K562 (cell line): Measurements from ENCODE around the gene BAIAP2. TPM values are rescaled to one million over a fixed set of nuclear protein-coding genes. Genes with fewer than 3 reads are reported as not detected.

Experiments used
- CAMTA2 ChIP-seq: fragments of 250-450 bp; sonication (Bioruptor Pico); conservative IDR thresholded peaks from 2 replicates; pipeline ENCODE4 v1.5.1; 2022
- CTCF ChIP-seq, 3 experiments: IDR thresholded peaks in 2 of 3; conservative IDR thresholded peaks in 1 of 3; 2 replicates each; pipeline ENCODE4 v1.5.1; 2011 to 2012; ENCODE audit warnings: low read length in 3 of 3, mild to moderate bottlenecking in 3 of 3, control low read depth in 2 of 3, improper control_type of control experiment in 1 of 3, inconsistent platforms in 1 of 3, low read depth in 1 of 3, mixed read lengths in 1 of 3, moderate library complexity in 1 of 3; ENCODE audit not compliant: insufficient read depth in 2 of 3
- ESRRA ChIP-seq: fragments of 450-650 bp; IDR thresholded peaks from 2 replicates; pipeline ENCODE4 v1.6.1; 2014; ENCODE audit warnings: low read depth, mild to moderate bottlenecking, moderate library complexity, borderline replicate concordance
- EWSR1 ChIP-seq: fragments of 450-650 bp; IDR thresholded peaks from 2 replicates; pipeline ENCODE4 v1.6.1; 2018; ENCODE audit warnings: borderline replicate concordance, mild to moderate bottlenecking, low read depth, moderate library complexity; ENCODE audit not compliant: partially characterized antibody
- GTF2A2 ChIP-seq: IDR thresholded peaks from 2 replicates; pipeline ENCODE4 v1.6.1; 2016; ENCODE audit warnings: mild to moderate bottlenecking, missing genetic modification characterization, missing compliant biosample characterization
- HDAC1 ChIP-seq, 2 experiments: fragments of 450-650 bp; IDR thresholded peaks; 2 replicates each; pipeline ENCODE4 v1.6.1; 2016 to 2017; ENCODE audit warnings: inconsistent platforms in 1 of 2, mild to moderate bottlenecking in 1 of 2, moderate library complexity in 1 of 2
- HMGN3 ChIP-seq: IDR thresholded peaks from 2 replicates; pipeline ENCODE4 v1.6.1; 2011; ENCODE audit warnings: borderline replicate concordance, low read depth, mild to moderate bottlenecking, mixed read lengths, low read length; ENCODE audit not compliant: insufficient read length; ENCODE audit errors: extremely low read depth
- JUNB ChIP-seq: fragments of 450-650 bp; formaldehyde crosslinking; conservative IDR thresholded peaks from 2 replicates; pipeline ENCODE4 v1.4.0; 2020; ENCODE audit warnings: mild to moderate bottlenecking
- KLF1 ChIP-seq: fragments of 450-650 bp; IDR thresholded peaks from 2 replicates; pipeline ENCODE4 v1.6.1; 2016; ENCODE audit warnings: missing genetic modification characterization, missing compliant biosample characterization
- KLF13 ChIP-seq: fragments of 450-650 bp; IDR thresholded peaks from 2 replicates; pipeline ENCODE4 v1.6.1; 2016; ENCODE audit warnings: missing genetic modification characterization, low read depth, mild to moderate bottlenecking, missing compliant biosample characterization, moderate library complexity, borderline replicate concordance
- MYC ChIP-seq, 2 experiments: fragments of 250-450 bp in 1 of 2; sonication (Bioruptor Pico) in 1 of 2; IDR thresholded peaks; 2 replicates each; pipeline versions ENCODE4 v1.5.1 to v1.6.1; 2012 to 2021; ENCODE audit warnings: low read depth in 2 of 2, borderline replicate concordance in 1 of 2, improper control_type of control experiment in 1 of 2, low read length in 1 of 2, mild to moderate bottlenecking in 1 of 2, moderate library complexity in 1 of 2
- NFE2 ChIP-seq: IDR thresholded peaks from 2 replicates; pipeline ENCODE4 v1.6.1; 2014; ENCODE audit warnings: antibody characterized with exemption, low read depth
- PRPF4 ChIP-seq: fragments of 200-400 bp; formaldehyde crosslinking; IDR thresholded peaks from one replicate; pipeline ENCODE4 v1.6.1; 2017; ENCODE audit warnings: low read length, low read depth, mild to moderate bottlenecking; ENCODE audit not compliant: insufficient read depth, poor library complexity, severe bottlenecking
- RBFOX2 ChIP-seq: fragments of 200-400 bp; formaldehyde crosslinking; IDR thresholded peaks from 2 replicates; pipeline ENCODE4 v1.6.1; 2017; ENCODE audit warnings: low read depth, mild to moderate bottlenecking, low read length, moderate library complexity
- SMAD3 ChIP-seq: fragments of 450-650 bp; formaldehyde crosslinking; conservative IDR thresholded peaks from 2 replicates; pipeline ENCODE4 v1.4.0; 2020; ENCODE audit warnings: mild to moderate bottlenecking
- TAF1 ChIP-seq: IDR thresholded peaks from 2 replicates; pipeline ENCODE4 v1.6.1; 2011; ENCODE audit warnings: mild to moderate bottlenecking, low read length, moderate library complexity; ENCODE audit not compliant: insufficient read depth, control insufficient read depth, severe bottlenecking; ENCODE audit errors: extremely low read depth
- YY1 ChIP-seq, 3 experiments: IDR thresholded peaks; 2 replicates each; pipeline ENCODE4 v1.6.1; 2011; ENCODE audit warnings: low read length in 2 of 3, mild to moderate bottlenecking in 2 of 3, moderate library complexity in 2 of 3, borderline replicate concordance in 1 of 3, control low read depth in 1 of 3, low read depth in 1 of 3; ENCODE audit not compliant: insufficient read depth in 3 of 3, insufficient replicate concordance in 2 of 3, control insufficient read depth in 1 of 3, insufficient read length in 1 of 3; ENCODE audit errors: extremely low read depth in 1 of 3
- ZNF134 ChIP-seq: fragments of 250-450 bp; sonication (Bioruptor Pico); conservative IDR thresholded peaks from 2 replicates; pipeline ENCODE4 v1.4.0; 2020
- ZNF197 ChIP-seq: fragments of 200-800 bp; sonication (Bioruptor generic); IDR thresholded peaks from 2 replicates; pipeline ENCODE4 v1.6.1; 2016; ENCODE audit warnings: low read depth, missing genetic modification characterization, missing compliant biosample characterization
- ZNF395 ChIP-seq: fragments of 200-800 bp; sonication (Bioruptor generic); IDR thresholded peaks from 2 replicates; pipeline ENCODE4 v1.6.1; 2017; ENCODE audit warnings: missing genetic modification characterization, missing compliant biosample characterization
- ZNF79 ChIP-seq: fragments of 250-450 bp; sonication (Bioruptor Pico); IDR thresholded peaks from 2 replicates; pipeline ENCODE4 v1.4.0; 2020; ENCODE audit warnings: low read depth, mild to moderate bottlenecking, moderate library complexity
- polyA plus RNA-seq, 8 experiments: library from polyadenylated mRNA; depleted of rRNA in 4 of 8; stranded (reverse) in 5 of 8; unstranded in 3 of 8; fragments of >200 nt; fragmentation: Nextera tagmentation in 2 of 8; fragmentation: Illumina TruSeq in 1 of 8; extraction: Ambion mirVana in 2 of 8; extraction: Trizol in 1 of 8; gene quantifications; 2 replicates each; pipeline versions ENCODE4 v1.2.1 to v1.2.3, GENCODE V29; 2011 to 2014; ENCODE audit warnings: inconsistent platforms in 1 of 8, missing spikeins in 1 of 8
- total RNA-seq, 7 experiments: library from RNA; depleted of rRNA in 6 of 7; stranded (reverse); fragments of >200 nt in 6 of 7; fragmentation: Illumina TruSeq in 2 of 7; extraction: Trizol in 2 of 7; gene quantifications; 2 replicates each; pipeline versions ENCODE4 v1.2.1 to v1.2.3, GENCODE V29; 2011 to 2021; ENCODE audit warnings: low replicate concordance in 1 of 7

Gene BAIAP2
- total and polyA plus RNA-seq, 9 of the 15 experiments (the other 6 are each of a cell fraction or from before 2014, with no cell fraction given): 2.3 to 51.6 (median 18.4) TPM

GRCh38 chr17:81097134-81097942 is 62.4 kb downstream of the BAIAP2 start (continued):
- TF ChIP-seq ZNF395 (CRISPR knock-in tag) (peak; percentile 83; the same call in 1 of the 2 replicates), SMAD3 (CRISPR knock-in tag) (0 out of 2 replicates have a peak, but pooled peaks have one; percentile 76), YY1 (IDR thresholded peaks at IDR 0.05; ENCODE audit: borderline replicate concordance in 1 of 3, control insufficient read depth in 1 of 3, extremely low read depth in 1 of 3, insufficient read depth in 3 of 3, insufficient read length in 1 of 3, insufficient replicate concordance in 2 of 3, low read depth in 1 of 3, low read length in 2 of 3) (peak in 1 of 3 experiments; percentile 47), ESRRA (peak; percentile 43), ZNF197 (CRISPR knock-in tag) (no peak), NFE2 (peak; percentile 80), MYC (IDR thresholded peaks at IDR 0.05; ENCODE audit: low read depth, low read length) (peak; percentile 55), MYC (CRISPR knock-in tag; IDR thresholded peaks at IDR 0.05; ENCODE audit: borderline replicate concordance, low read depth) (peak; percentile 23; the same call in 1 of the 2 replicates), TAF1 (peak; percentile 20), KLF13 (tag) (0 out of 2 replicates have a peak, but pooled peaks have one; percentile 15), HMGN3 (peak; percentile 66), JUNB (peak; percentile 53; the same call in 1 of the 2 replicates), EWSR1 (no peak), KLF1 (peak; percentile 56; the same call in 1 of the 2 replicates), CTCF (IDR thresholded peaks at IDR 0.05 in 2 of 3, conservative IDR thresholded peaks at IDR 0.05 in 1 of 3; ENCODE audit: insufficient read depth in 2 of 3, low read depth in 1 of 3, low read length in 3 of 3) (peak; percentile 74 to 85 (median 76)), ZNF134 (CRISPR knock-in tag) (no peak), CAMTA2 (CRISPR knock-in tag) (no peak), RBFOX2 (peak; percentile 71), PRPF4 (no peak), GTF2A2 (tag) (no peak), ZNF79 (CRISPR knock-in tag) (no peak), HDAC1 (IDR thresholded peaks at IDR 0.05) (peak in 1 of 2 experiments; percentile 54; a peak in 1 of 4 replicates)
